IPS DF 6.9 (cell line): ENCODE results near the gene RAB35.

ENCODE experiments used
- DNase-seq: peaks from one replicate; pipeline ENCODE4 v3.0.0-alpha.2; 2013; ENCODE audit warnings: low read depth, low spot score
- H3K27ac ChIP-seq: one replicate; pipeline ENCODE4 v1.5.1; 2013; ENCODE audit warnings: low read length, control low read depth
- H3K27me3 ChIP-seq: 2 replicates; pipeline ENCODE4 v1.6.1; 2013; ENCODE audit warnings: mild to moderate bottlenecking, low read length; ENCODE audit not compliant: control insufficient read depth, insufficient read depth
- H3K36me3 ChIP-seq: 2 replicates; pipeline ENCODE4 v1.6.1; 2013; ENCODE audit warnings: low read length; ENCODE audit not compliant: control insufficient read depth, insufficient read depth
- H3K4me1 ChIP-seq: 2 replicates; pipeline ENCODE4 v1.6.1; 2013; ENCODE audit warnings: low read length; ENCODE audit not compliant: control insufficient read depth, insufficient read depth
- H3K4me3 ChIP-seq: 2 replicates; pipeline ENCODE4 v1.5.1; 2013; ENCODE audit warnings: mild to moderate bottlenecking, low read length
- H3K9me3 ChIP-seq: 2 replicates; pipeline ENCODE4 v1.6.1; 2013; ENCODE audit warnings: low read length, inconsistent platforms; ENCODE audit not compliant: control insufficient read depth, insufficient read depth
- WGBS: extraction: QIAGEN DNeasy Blood & Tissue Kit; methylation state at CpG from one replicate; pipeline ENCODE4 v1.1.7; 2013; ENCODE audit warnings: mixed read lengths, missing lambda C conversion rate; ENCODE audit not compliant: insufficient read length, insufficient coverage; 5-methylcytosine and 5-hydroxymethylcytosine counted together

Gene RAB35

GRCh38 chr12:120119271-120119973 lies 2.9 kb upstream of the RAB35 start:
- no peak for DNase-seq
- H3K4me3 ChIP-seq, result no peak overlapping the region
- H3K36me3 ChIP-seq, result no peaks in the 10 kb centered on the region

DNA sequence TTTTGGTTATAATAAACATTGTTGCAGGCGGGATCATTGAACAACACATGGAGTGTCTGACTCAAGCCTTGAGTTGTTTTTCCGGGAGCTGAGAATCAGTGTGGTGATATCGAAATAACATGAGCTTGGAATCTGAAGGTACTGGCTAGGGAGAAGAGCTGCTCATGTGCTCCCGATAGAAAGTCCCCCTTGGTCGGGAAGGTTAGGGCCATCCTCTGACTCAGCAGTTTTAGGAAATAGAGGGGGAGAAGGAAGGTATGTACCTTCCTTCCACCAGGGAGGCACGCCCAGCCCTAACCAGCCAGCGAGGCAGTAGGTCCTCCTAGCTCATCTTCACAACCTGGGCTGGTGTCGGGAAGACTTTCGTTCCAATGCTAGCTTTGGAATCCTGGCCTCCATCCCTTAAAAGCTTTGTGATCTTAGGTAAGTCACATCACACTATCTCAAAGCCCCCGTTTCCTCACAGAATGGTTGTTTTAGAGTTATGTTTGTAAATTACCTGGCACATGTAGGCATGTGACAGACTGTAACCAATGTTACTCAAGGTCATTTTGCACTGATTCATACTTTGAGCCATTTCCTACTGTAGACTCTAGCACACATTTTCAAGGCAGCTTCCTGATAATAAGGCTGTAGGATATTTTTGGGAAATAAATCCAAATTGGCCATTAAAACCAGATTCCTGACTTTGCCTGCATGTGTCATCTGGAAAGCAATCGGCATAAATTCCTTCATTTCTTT lies 1.9 kb upstream of the RAB35 start:
- peak overlapping the region; percentile 60; the same call in 1 of the 2 replicates for H3K4me3 ChIP-seq
- H3K9me3 ChIP-seq, result no peaks in the 10 kb centered on the region
- H3K27ac ChIP-seq, result no peak overlapping the region
- no peaks in the 10 kb centered on the region for H3K27me3 ChIP-seq
- WGBS, result no CpG with 5 or more reads among the region's 11 CpGs
- DNase-seq, result no peak
- no peaks in the 10 kb centered on the region; the same call in 1 of the 2 replicates for H3K36me3 ChIP-seq
- peaks cover 3% of the 10 kb centered on the region; the same call in 1 of the 2 replicates for H3K4me1 ChIP-seq

More at GRCh38 chr12:120119271-120119973, 2.9 kb upstream of the RAB35 start:
- WGBS, result no CpG with 5 or more reads among the region's 9 CpGs
- H3K27ac ChIP-seq, result no peak overlapping the region
- no peaks in the 10 kb centered on the region for H3K9me3 ChIP-seq
- H3K4me1 ChIP-seq, result peaks cover 3% of the 10 kb centered on the region; the same call in 1 of the 2 replicates
- no peaks in the 10 kb centered on the region for H3K27me3 ChIP-seq

- Histone ChIP-seq H3K36me3 (no peaks in the 10 kb centered on the region; the same call in 1 of the 2 replicates), H3K4me1 (peaks cover 3% of the 10 kb centered on the region; the same call in 1 of the 2 replicates), H3K27me3 (no peaks in the 10 kb centered on the region), H3K4me3 (peak overlapping the region; percentile 60; the same call in 1 of the 2 replicates), H3K27ac (no peak overlapping the region), H3K9me3 (no peaks in the 10 kb centered on the region)
- no peak for DNase-seq
- no CpG with 5 or more reads among the region's 7 CpGs for WGBS
These were observed 1.4 kb upstream of the RAB35 start for GRCh38 chr12:120117961-120118320.

DNA sequence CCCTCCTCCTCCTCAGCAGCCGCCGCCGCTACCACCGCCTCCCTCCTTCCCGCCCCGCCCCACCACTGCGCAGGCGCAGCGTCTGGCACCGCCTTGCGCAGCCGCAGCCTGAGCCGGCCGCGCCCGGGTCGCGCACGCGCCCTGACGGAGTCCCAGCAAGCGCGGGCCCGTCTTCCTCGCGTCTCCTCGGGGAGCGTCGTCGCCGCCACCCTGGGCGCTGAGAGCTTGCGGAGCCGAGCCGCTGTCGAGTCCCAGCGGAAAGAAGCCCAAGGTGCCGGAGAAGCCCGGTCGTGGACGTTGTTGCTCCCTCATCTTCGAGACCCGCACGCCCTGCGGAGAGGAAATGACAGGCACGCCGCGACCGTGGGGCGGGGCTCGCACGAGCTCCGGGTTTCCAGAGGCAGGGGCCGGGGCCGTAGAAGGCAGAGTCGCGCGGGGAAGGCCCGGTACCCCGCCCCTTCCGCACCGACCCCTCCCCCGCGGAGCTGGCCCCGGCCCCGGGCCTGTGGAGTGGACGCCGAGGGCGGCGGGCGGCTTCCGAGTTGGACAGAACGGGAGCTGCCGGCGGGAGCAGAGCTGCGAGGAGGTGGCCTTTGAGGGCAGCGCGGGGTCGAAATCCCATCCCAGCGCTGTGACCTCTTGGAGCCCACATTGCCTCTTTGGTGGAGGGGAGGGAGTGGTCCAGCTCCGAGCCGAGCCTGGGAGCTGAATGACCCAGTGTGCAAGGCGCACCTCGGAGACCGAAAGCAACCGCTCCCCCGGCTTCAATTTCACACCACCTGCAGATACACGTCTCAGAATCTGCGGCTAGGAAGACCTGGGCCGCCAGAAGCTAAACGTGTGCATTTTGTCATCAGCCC lies 469 bp upstream of the RAB35 start:
- no peaks in the 10 kb centered on the region for H3K9me3 ChIP-seq
- no peak overlapping the region for H3K27ac ChIP-seq
- peak overlapping the region; percentile 60 for H3K4me3 ChIP-seq
- H3K27me3 ChIP-seq, result no peaks in the 10 kb centered on the region
- no peak for DNase-seq
- WGBS, result no CpG with 5 or more reads among the region's 91 CpGs
- peaks cover 3% of the 10 kb centered on the region; the same call in 1 of the 2 replicates for H3K4me1 ChIP-seq
- H3K36me3 ChIP-seq, result no peaks in the 10 kb centered on the region; the same call in 1 of the 2 replicates

- no peaks in the 10 kb centered on the region; the same call in 1 of the 2 replicates for H3K36me3 ChIP-seq
- whole genome bisulfite sequencing, result no CpG with 5 or more reads among the region's 31 CpGs
- peak overlapping the region; percentile 60; the same call in 1 of the 2 replicates for H3K4me3 ChIP-seq
- H3K27ac ChIP-seq, result no peak overlapping the region
- peaks cover 6% of the 10 kb centered on the region for H3K4me1 ChIP-seq
- H3K9me3 ChIP-seq, result no peaks in the 10 kb centered on the region
- no peaks in the 10 kb centered on the region for H3K27me3 ChIP-seq
- DNase-seq, result no peak
These were observed 687 bp downstream of the RAB35 start for GRCh38 chr12:120115692-120116440.

- no peak overlapping the region for H3K27ac ChIP-seq
- no peaks in the 10 kb centered on the region for H3K27me3 ChIP-seq
- H3K36me3 ChIP-seq, result no peaks in the 10 kb centered on the region; the same call in 1 of the 2 replicates
- peaks cover 8% of the 10 kb centered on the region for H3K4me1 ChIP-seq
- WGBS, result no CpG with 5 or more reads among the region's 3 CpGs
- no peak overlapping the region for H3K4me3 ChIP-seq
- H3K9me3 ChIP-seq, result no peaks in the 10 kb centered on the region
- no peak for DNase-seq
These were observed 1.5 kb downstream of the RAB35 start for GRCh38 chr12:120115066-120115465.

DNA sequence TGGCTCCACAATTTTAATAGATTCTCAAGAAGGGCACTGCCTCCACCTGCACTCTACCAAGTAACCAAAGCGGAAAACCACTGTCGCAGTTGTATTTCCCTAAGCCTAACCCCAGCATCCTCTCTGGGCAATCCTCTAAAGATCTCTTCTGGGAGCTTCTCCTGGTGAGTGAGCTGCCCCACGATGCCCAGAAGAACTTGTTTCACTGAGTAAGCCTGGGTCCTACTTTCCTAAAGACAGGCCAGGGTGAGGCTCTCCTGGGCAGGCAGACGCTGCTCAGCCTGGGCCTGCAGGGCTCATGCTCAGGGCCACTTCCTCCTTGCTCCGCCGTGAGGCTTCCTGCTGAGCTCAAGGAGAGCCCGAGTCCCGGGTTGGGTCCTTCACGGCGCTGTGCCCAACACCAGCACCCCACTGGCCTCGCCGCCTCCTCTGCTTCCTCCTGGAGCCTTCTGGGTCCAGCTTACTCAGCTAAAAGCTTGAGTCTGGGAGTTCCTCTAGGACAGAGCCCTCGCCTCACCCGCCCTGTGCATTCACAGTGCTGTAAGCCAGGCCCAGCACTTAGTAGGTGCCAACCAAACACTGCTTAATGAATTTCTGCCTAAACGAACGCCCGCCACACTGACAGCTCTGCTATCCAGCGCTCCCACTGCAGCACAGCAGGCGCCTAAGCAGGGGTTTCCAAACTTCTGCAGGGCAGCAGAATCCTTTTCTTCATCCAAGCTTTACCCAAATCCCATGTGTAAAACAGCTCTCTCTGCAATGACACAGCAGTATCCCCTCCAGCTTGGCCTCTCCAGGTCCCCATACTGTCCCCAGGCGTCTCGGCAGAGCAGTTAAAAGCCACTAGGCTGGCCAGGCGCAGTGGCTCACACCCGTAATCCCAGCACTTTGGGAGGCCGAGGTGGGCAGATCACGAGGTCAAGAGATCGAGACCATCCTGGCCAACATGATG lies 5.7 kb downstream of the RAB35 start:
- H3K9me3 ChIP-seq, result no peaks in the 10 kb centered on the region
- DNase-seq, result no peak
- H3K27ac ChIP-seq, result no peak overlapping the region
- H3K4me3 ChIP-seq, result no peak overlapping the region
- WGBS, result no CpG with 5 or more reads among the region's 26 CpGs
- no peaks in the 10 kb centered on the region; the same call in 1 of the 2 replicates for H3K36me3 ChIP-seq
- H3K27me3 ChIP-seq, result no peaks in the 10 kb centered on the region
- peaks cover 8% of the 10 kb centered on the region; the same call in 1 of the 2 replicates for H3K4me1 ChIP-seq

GRCh38 chr12:120109570-120110267 lies 6.8 kb downstream of the RAB35 start:
- no peak for DNase-seq
- Histone ChIP-seq H3K4me1 (peaks cover 8% of the 10 kb centered on the region; the same call in 1 of the 2 replicates), H3K36me3 (no peaks in the 10 kb centered on the region; the same call in 1 of the 2 replicates), H3K27ac (no peak overlapping the region), H3K27me3 (no peaks in the 10 kb centered on the region), H3K4me3 (no peak overlapping the region), H3K9me3 (no peaks in the 10 kb centered on the region)
- WGBS, result no CpG with 5 or more reads among the region's 10 CpGs
